ENCODE data around the gene UGT1A8. TPM values are rescaled to one million over a fixed set of nuclear protein-coding genes. Genes with fewer than 3 reads are reported as not detected.
"Not testable (repeated sequence)": the region's sequence is repeated elsewhere in the genome, so short reads cannot be mapped to it uniquely, and the experiment has no call there.

The UGT1A8 gene
- total RNA-seq, 2 experiments from 2014 or later: not detected

DNA sequence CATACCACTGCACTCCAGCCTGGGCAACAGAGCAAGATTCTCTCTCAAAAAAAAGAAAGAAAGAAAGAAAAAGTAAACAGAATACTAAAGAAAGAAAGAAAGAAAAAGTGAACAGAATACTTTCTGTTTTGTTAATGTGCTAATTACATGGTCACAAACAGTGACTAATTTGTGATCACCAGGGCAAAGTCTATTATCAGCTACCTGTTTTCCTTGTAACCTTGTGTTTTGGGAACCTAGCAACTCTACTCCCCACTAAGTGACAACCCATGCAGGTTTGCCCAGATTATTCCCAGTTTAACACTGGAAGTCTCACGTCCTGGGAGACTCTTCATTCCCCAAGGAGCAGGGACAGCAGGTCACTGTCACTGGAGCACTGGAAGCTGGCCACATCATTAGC is 37.6 kb downstream of the UGT1A8 start:
- POLR2A ChIA-PET: no interaction called here
- Histone ChIP-seq H3K36me3 (ENCODE audit: insufficient read depth, low read length) (no peaks in the 10 kb centered on the region), H3K4me3 (ENCODE audit: low read length) (no peak overlapping the region), H3K27ac (ENCODE audit: low read depth in 1 of 2, low read length in 2 of 2) (no peak overlapping the region), H3K9me3 (ENCODE audit: control insufficient read depth in 1 of 2, insufficient read depth in 1 of 2, low read length in 2 of 2) (no peaks in the 10 kb centered on the region), H3K4me1 (ENCODE audit: insufficient read depth, low read length) (no peaks in the 10 kb centered on the region), H3K27me3 (ENCODE audit: control insufficient read depth in 1 of 2, insufficient read depth in 2 of 2, low read length in 2 of 2) (peaks cover 0 to 4% of the 10 kb centered on the region in 2 experiments)
- TF ChIP-seq, protein P1, sequence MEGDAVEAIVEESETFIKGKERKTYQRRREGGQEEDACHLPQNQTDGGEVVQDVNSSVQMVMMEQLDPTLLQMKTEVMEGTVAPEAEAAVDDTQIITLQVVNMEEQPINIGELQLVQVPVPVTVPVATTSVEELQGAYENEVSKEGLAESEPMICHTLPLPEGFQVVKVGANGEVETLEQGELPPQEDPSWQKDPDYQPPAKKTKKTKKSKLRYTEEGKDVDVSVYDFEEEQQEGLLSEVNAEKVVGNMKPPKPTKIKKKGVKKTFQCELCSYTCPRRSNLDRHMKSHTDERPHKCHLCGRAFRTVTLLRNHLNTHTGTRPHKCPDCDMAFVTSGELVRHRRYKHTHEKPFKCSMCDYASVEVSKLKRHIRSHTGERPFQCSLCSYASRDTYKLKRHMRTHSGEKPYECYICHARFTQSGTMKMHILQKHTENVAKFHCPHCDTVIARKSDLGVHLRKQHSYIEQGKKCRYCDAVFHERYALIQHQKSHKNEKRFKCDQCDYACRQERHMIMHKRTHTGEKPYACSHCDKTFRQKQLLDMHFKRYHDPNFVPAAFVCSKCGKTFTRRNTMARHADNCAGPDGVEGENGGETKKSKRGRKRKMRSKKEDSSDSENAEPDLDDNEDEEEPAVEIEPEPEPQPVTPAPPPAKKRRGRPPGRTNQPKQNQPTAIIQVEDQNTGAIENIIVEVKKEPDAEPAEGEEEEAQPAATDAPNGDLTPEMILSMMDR (IDR thresholded peaks at IDR 0.05): no peak
- CTCF ChIA-PET: no interaction called here
- no peak overlapping the region for H3K27ac Mint-ChIP-seq
- no peak for ATAC-seq (ENCODE audit: poor library complexity)
- H3K36me3 Mint-ChIP-seq (ENCODE audit: low read depth): no peaks in the 10 kb centered on the region
- intact Hi-C loops (cut with DNase I, micrococcal nuclease): no loop called here
- DNase-seq: no peak
- no peak overlapping the region for H3K4me3 Mint-ChIP-seq
- no peaks in the 10 kb centered on the region for H3K9me3 Mint-ChIP-seq
- H3K4me1 Mint-ChIP-seq (ENCODE audit: low read depth): no peaks in the 10 kb centered on the region
- peaks cover 40% of the 10 kb centered on the region for H3K27me3 Mint-ChIP-seq

DNA sequence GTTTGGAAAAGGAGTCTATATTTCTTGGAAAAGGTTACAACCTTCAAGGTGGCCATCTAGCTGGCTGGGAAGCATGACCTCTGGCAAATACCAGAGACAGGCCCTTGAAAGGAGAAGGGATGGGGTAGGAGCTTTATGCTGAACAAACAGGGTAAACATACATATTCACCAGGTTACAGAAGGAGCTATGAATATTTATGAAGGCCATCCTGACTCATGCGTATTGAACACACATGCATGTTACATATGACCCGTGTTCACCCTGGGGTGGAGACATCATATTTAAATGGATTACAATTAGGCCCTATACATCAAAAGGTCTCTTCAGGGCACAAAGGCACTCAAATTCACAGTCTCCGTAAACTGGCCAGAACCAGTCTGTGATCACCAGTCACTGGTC is 38.5 kb downstream of the UGT1A8 start:
- H3K36me3 Mint-ChIP-seq (ENCODE audit: low read depth); CTCF ChIA-PET; DNase-seq; H3K36me3 ChIP-seq (ENCODE audit: insufficient read depth, low read length); H3K9me3 ChIP-seq (ENCODE audit: control insufficient read depth in 1 of 2, insufficient read depth in 1 of 2, low read length in 2 of 2); H3K27ac ChIP-seq (ENCODE audit: low read depth in 1 of 2, low read length in 2 of 2); ATAC-seq (ENCODE audit: poor library complexity); H3K4me3 ChIP-seq (ENCODE audit: low read length); H3K4me1 Mint-ChIP-seq (ENCODE audit: low read depth); H3K4me3 Mint-ChIP-seq; H3K27me3 ChIP-seq (ENCODE audit: control insufficient read depth in 1 of 2, insufficient read depth in 2 of 2, low read length in 2 of 2); H3K27ac Mint-ChIP-seq; H3K4me1 ChIP-seq (ENCODE audit: insufficient read depth, low read length); H3K9me3 Mint-ChIP-seq; intact Hi-C loops (cut with DNase I, micrococcal nuclease); POLR2A ChIA-PET: not testable (repeated sequence)
- H3K27me3 Mint-ChIP-seq: peaks cover 32% of the 10 kb centered on the region

DNA sequence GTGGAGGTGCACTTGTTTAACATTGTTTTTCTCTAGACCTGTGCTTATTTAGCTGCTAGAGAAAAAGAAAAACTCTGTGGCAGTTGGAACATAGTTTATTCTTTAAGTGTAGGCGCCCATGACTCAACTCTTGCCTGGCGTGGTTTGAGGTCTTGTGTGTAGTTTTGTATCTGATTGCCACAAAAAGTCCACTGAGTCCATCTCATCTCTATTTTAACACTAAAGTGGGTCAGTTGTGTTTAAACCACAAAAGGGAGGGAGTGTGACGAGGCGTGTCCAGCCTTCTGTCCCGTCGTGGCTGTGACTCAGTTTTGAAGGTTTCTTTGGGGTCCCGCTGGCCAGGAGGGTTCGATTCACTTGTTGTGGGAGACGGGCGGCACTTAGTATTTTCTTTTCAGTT is 39.0 kb downstream of the UGT1A8 start:
- Mint-ChIP-seq H3K4me3 (no peak overlapping the region), H3K4me1 (ENCODE audit: low read depth) (no peaks in the 10 kb centered on the region), H3K27me3 (peaks cover 29% of the 10 kb centered on the region), H3K36me3 (ENCODE audit: low read depth) (no peaks in the 10 kb centered on the region), H3K27ac (no peak overlapping the region), H3K9me3 (no peaks in the 10 kb centered on the region)
- intact Hi-C loops (cut with DNase I, micrococcal nuclease): no loop called here
- no peak for ATAC-seq (ENCODE audit: poor library complexity)
- CTCF ChIA-PET: no interaction called here
- no peak for DNase-seq
- Histone ChIP-seq H3K4me1 (ENCODE audit: insufficient read depth, low read length) (no peaks in the 10 kb centered on the region), H3K27me3 (ENCODE audit: control insufficient read depth in 1 of 2, insufficient read depth in 2 of 2, low read length in 2 of 2) (peaks cover 0 to 4% of the 10 kb centered on the region in 2 experiments), H3K27ac (ENCODE audit: low read depth in 1 of 2, low read length in 2 of 2) (no peak overlapping the region), H3K36me3 (ENCODE audit: insufficient read depth, low read length) (no peaks in the 10 kb centered on the region), H3K9me3 (ENCODE audit: control insufficient read depth in 1 of 2, insufficient read depth in 1 of 2, low read length in 2 of 2) (no peaks in the 10 kb centered on the region), H3K4me3 (ENCODE audit: low read length) (no peak overlapping the region)
- TF ChIP-seq, protein P1 (IDR thresholded peaks at IDR 0.05): no peak
- POLR2A ChIA-PET: no interaction called here

DNA sequence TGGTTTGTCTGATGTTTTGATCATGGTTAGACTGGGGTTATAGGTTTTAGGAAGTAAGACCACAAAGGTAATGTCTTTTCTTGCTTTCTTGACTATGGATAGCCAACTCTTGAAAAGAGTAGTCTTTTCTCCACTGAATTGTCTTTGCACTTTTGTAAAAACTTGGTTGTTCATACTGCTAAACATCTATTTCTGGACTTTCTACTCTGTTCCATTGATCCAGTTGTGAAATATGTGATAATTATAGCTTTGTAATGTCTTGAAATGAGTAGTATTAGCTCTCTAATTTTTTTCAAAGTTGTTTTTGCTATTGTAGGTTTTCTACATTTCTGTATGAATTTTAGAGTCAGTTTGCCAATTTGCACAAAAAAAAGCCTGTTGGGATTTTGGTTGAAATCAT is 41.2 kb downstream of the UGT1A8 start:
- Mint-ChIP-seq H3K27ac (no peak overlapping the region), H3K4me3 (no peak overlapping the region), H3K27me3 (peaks cover 28% of the 10 kb centered on the region), H3K9me3 (no peaks in the 10 kb centered on the region), H3K36me3 (ENCODE audit: low read depth) (no peaks in the 10 kb centered on the region), H3K4me1 (ENCODE audit: low read depth) (no peaks in the 10 kb centered on the region)
- H3K4me1 ChIP-seq (ENCODE audit: insufficient read depth, low read length): no peaks in the 10 kb centered on the region
- no peak for ATAC-seq (ENCODE audit: poor library complexity)
- no peak overlapping the region for H3K27ac ChIP-seq (ENCODE audit: low read depth in 1 of 2, low read length in 2 of 2)
- H3K9me3 ChIP-seq (ENCODE audit: control insufficient read depth in 1 of 2, insufficient read depth in 1 of 2, low read length in 2 of 2): no peaks in the 10 kb centered on the region
- H3K27me3 ChIP-seq (ENCODE audit: control insufficient read depth in 1 of 2, insufficient read depth in 2 of 2, low read length in 2 of 2): peaks cover 5 to 7% of the 10 kb centered on the region in 2 experiments
- no peaks in the 10 kb centered on the region for H3K36me3 ChIP-seq (ENCODE audit: insufficient read depth, low read length)
- intact Hi-C loops (cut with DNase I, micrococcal nuclease): no loop called here
- ChIA-PET POLR2A (no interaction called here), CTCF (no interaction called here)
- no peak for DNase-seq
- no peak overlapping the region for H3K4me3 ChIP-seq (ENCODE audit: low read length)
- TF ChIP-seq, protein P1 (IDR thresholded peaks at IDR 0.05): no peak
